A549 (cell line): ENCODE measurements around the gene MEF2A.

Source experiments
- EP300 ChIP-seq, 2 experiments: fragments of >200 bp; sonication (Bioruptor Twin); formaldehyde crosslinking; IDR thresholded peaks; 2 replicates in 1 of 2; 3 replicates in 1 of 2; pipeline ENCODE4 v1.6.1; 2016 to 2017
- JUNB ChIP-seq: fragments of >200 bp; sonication (Bioruptor Twin); formaldehyde crosslinking; IDR thresholded peaks from 2 replicates; pipeline ENCODE4 v1.6.1; 2016
- POLR2AphosphoS2 ChIP-seq: conservative IDR thresholded peaks from 2 replicates; pipeline ENCODE4 v1.6.1; 2012; ENCODE audit warnings: low read length, improper control_type of control experiment, inconsistent platforms
- ZC3H11A ChIP-seq: fragments of 450-650 bp; IDR thresholded peaks from 2 replicates; pipeline ENCODE4 v1.6.1; 2014; ENCODE audit warnings: antibody characterized with exemption, mild to moderate bottlenecking

DNA sequence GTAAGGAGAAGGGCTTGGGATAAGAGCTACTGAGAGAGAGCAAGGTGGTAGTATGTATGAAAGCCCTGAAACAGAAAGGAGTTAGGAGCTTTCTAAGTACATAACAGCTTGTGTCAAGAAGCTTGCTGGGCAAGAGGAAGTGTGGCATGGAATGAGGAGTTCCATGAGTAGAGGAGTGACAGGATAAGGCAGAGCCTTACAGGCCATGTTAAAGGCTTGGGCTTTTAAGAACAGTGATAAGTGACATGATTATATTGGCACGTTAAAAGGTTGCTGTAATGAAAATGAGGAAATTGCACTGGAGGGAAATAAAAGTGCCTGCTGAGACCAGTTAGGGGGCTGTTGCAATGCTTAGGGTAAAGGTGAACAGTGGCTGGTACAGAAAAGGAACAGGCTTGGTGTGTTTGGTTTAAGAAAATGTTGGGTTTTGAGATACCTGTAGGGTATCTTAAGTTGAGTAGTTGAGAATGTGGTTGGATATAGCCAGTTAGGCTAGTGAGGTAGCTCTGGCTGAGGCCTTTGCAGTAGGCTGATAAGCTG, 49.0 kb downstream of the MEF2A start:
- TF ChIP-seq ZC3H11A (no peak), JUNB (no peak), EP300 (IDR thresholded peaks at IDR 0.05) (no peak), POLR2AphosphoS2 (no peak)
